ENCODE results near the gene RPL36A. TPM values are rescaled to one million over a fixed set of nuclear protein-coding genes. Genes with fewer than 3 reads are reported as not detected.

The RPL36A gene
- total RNA-seq, 2 donors from 2014 or later, result 316 to 385 TPM

GRCh38 chrX:101429934-101430333 is 39.1 kb downstream of the RPL36A start:
- Histone ChIP-seq H3K27me3 (ENCODE audit: control insufficient read depth, insufficient read depth, low read length, poor library complexity, severe bottlenecking) (no peaks in the 10 kb centered on the region), H3K9me3 (ENCODE audit: control insufficient read depth, low read length) (peaks cover 14% of the 10 kb centered on the region), H3K4me1 (ENCODE audit: control insufficient read depth, insufficient read depth, low read length) (no peaks in the 10 kb centered on the region), H3K9ac (ENCODE audit: extremely low read depth, low read length, poor library complexity, severe bottlenecking) (no peak overlapping the region), H3K27ac (ENCODE audit: low read depth, low read length) (no peak overlapping the region), H3K4me3 (ENCODE audit: low read length) (no peak overlapping the region), H3K36me3 (ENCODE audit: control insufficient read depth, insufficient read depth, low read length) (peaks cover 9% of the 10 kb centered on the region)
- TF ChIP-seq, protein P1, sequence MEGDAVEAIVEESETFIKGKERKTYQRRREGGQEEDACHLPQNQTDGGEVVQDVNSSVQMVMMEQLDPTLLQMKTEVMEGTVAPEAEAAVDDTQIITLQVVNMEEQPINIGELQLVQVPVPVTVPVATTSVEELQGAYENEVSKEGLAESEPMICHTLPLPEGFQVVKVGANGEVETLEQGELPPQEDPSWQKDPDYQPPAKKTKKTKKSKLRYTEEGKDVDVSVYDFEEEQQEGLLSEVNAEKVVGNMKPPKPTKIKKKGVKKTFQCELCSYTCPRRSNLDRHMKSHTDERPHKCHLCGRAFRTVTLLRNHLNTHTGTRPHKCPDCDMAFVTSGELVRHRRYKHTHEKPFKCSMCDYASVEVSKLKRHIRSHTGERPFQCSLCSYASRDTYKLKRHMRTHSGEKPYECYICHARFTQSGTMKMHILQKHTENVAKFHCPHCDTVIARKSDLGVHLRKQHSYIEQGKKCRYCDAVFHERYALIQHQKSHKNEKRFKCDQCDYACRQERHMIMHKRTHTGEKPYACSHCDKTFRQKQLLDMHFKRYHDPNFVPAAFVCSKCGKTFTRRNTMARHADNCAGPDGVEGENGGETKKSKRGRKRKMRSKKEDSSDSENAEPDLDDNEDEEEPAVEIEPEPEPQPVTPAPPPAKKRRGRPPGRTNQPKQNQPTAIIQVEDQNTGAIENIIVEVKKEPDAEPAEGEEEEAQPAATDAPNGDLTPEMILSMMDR (conservative IDR thresholded peaks at IDR 0.05), result no peak
- Mint-ChIP-seq H3K4me1 (no peaks in the 10 kb centered on the region), H3K36me3 (ENCODE audit: low read depth) (peaks cover 55% of the 10 kb centered on the region), H3K27me3 (ENCODE audit: insufficient read depth) (no peaks in the 10 kb centered on the region), H3K27ac (no peak overlapping the region), H3K4me3 (no peak overlapping the region), H3K9me3 (peaks cover 67% of the 10 kb centered on the region)
- DNase-seq, result no peak
- 85% methylated on average over 1 of the region's 1 CpG; no CpG with 5 or more reads in 1 of the 2 experiments for WGBS, 2 experiments (ENCODE audit: insufficient coverage in 1 of 2, insufficient read length in 1 of 2)

DNA sequence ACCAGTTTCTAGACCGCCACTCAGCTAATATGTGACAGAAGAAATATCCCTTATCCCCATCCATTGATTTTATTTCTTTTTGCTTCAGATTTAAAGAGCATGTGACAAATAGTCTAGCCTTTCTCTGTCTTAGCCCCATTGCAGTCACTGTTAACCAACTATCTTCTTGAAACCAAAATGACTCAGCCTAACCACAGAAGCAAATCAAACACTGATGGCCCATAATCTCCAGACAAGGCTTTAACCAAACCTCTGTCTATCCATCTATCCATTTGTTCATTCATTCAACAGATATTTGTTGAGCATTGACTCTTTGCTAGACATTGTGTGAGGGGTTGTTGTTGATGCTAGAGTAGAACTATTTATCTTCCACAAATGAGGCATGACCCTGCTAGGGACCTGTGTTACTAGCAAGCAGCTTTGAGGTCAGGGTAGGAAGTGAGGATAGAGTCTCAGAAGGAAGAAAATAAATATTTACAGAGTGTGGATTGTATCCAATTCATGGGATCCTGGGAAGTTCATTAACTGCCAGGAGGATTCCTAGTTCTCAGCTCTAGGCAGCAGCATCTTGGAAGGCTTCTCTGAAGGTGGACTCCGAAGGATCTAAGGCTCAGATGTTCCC is 39.8 kb downstream of the RPL36A start:
- H3K4me1 Mint-ChIP-seq, result no peaks in the 10 kb centered on the region
- TF ChIP-seq, protein P1 (conservative IDR thresholded peaks at IDR 0.05), result no peak
- H3K36me3 Mint-ChIP-seq (ENCODE audit: low read depth), result peaks cover 55% of the 10 kb centered on the region
- Histone ChIP-seq H3K27me3 (ENCODE audit: control insufficient read depth, insufficient read depth, low read length, poor library complexity, severe bottlenecking) (no peaks in the 10 kb centered on the region), H3K4me3 (ENCODE audit: low read length) (no peak overlapping the region), H3K9ac (ENCODE audit: extremely low read depth, low read length, poor library complexity, severe bottlenecking) (no peak overlapping the region), H3K27ac (ENCODE audit: low read depth, low read length) (no peak overlapping the region), H3K9me3 (ENCODE audit: control insufficient read depth, low read length) (peaks cover 14% of the 10 kb centered on the region), H3K36me3 (ENCODE audit: control insufficient read depth, insufficient read depth, low read length) (peaks cover 9% of the 10 kb centered on the region), H3K4me1 (ENCODE audit: control insufficient read depth, insufficient read depth, low read length) (no peaks in the 10 kb centered on the region)
- H3K27ac Mint-ChIP-seq, result no peak overlapping the region
- H3K9me3 Mint-ChIP-seq, result peaks cover 66% of the 10 kb centered on the region
- H3K27me3 Mint-ChIP-seq (ENCODE audit: insufficient read depth), result no peaks in the 10 kb centered on the region
- H3K4me3 Mint-ChIP-seq, result no peak overlapping the region
- DNase-seq, result no peak
- 83 to 96% methylated on average over 1 to 2 of the region's 2 CpGs for WGBS, 2 experiments (ENCODE audit: insufficient coverage in 1 of 2, insufficient read length in 1 of 2)

GRCh38 chrX:101442085-101442484 is 51.3 kb downstream of the RPL36A start:
- Histone ChIP-seq H3K27me3 (ENCODE audit: control insufficient read depth, insufficient read depth, low read length, poor library complexity, severe bottlenecking) (no peaks in the 10 kb centered on the region), H3K27ac (ENCODE audit: low read depth, low read length) (no peak overlapping the region), H3K4me3 (ENCODE audit: low read length) (no peak overlapping the region), H3K4me1 (ENCODE audit: control insufficient read depth, insufficient read depth, low read length) (no peaks in the 10 kb centered on the region), H3K9ac (ENCODE audit: extremely low read depth, low read length, poor library complexity, severe bottlenecking) (no peak overlapping the region), H3K36me3 (ENCODE audit: control insufficient read depth, insufficient read depth, low read length) (peaks cover 3% of the 10 kb centered on the region), H3K9me3 (ENCODE audit: control insufficient read depth, low read length) (no peaks in the 10 kb centered on the region)
- Mint-ChIP-seq H3K4me1 (no peaks in the 10 kb centered on the region), H3K4me3 (no peak overlapping the region), H3K9me3 (peaks cover 65% of the 10 kb centered on the region), H3K36me3 (ENCODE audit: low read depth) (peaks cover 62% of the 10 kb centered on the region), H3K27ac (no peak overlapping the region), H3K27me3 (ENCODE audit: insufficient read depth) (no peaks in the 10 kb centered on the region)
- WGBS, 2 experiments (ENCODE audit: insufficient coverage in 1 of 2, insufficient read length in 1 of 2), result 100% methylated on average over 1 to 2 of the region's 2 CpGs
- DNase-seq, result no peak
- TF ChIP-seq, protein P1 (conservative IDR thresholded peaks at IDR 0.05), result no peak

Other genes starting within 250 kb of the RPL36A start
- gene DRP2, start 171.2 kb upstream of the RPL36A start, total RNA-seq, result under 1 TPM; 0.15 to 0.91 TPM
- under 1 TPM; 0.15 to 0.22 TPM for gene TAF7L, start 99.7 kb upstream of the RPL36A start, total RNA-seq
- gene TIMM8A, start 42.3 kb upstream of the RPL36A start, total RNA-seq, result 10 to 100 TPM; 18.5 to 20.7 TPM
- gene BTK, start 4.8 kb upstream of the RPL36A start, total RNA-seq, result 1 to 10 TPM; 2.3 to 3.4 TPM
- 10 to 100 TPM; 33.2 to 35.9 TPM for gene GLA, start 16.9 kb downstream of the RPL36A start, total RNA-seq
- 10 to 100 TPM; 75.2 to 80.7 TPM for gene HNRNPH2, start 17.2 kb downstream of the RPL36A start, total RNA-seq
- gene ARMCX4, start 94.4 kb downstream of the RPL36A start, total RNA-seq, result 10 to 100 TPM; 15.5 to 20.4 TPM
- 10 to 100 TPM; 22.4 to 28.5 TPM for gene ARMCX1, start 159.5 kb downstream of the RPL36A start, total RNA-seq
- gene ARMCX6, start 227.0 kb downstream of the RPL36A start, total RNA-seq, result 10 to 100 TPM; 41.3 to 46.7 TPM
- gene ARMCX3, start 232.1 kb downstream of the RPL36A start, total RNA-seq, result 10 to 100 TPM; 29.4 to 31.9 TPM